GM12874 (cell line): ENCODE measurements around the gene PKN3.

Experiments
- CTCF ChIP-seq: IDR thresholded peaks from 2 replicates; pipeline ENCODE4 v1.5.1; 2011; ENCODE audit warnings: low read depth, mild to moderate bottlenecking, control low read depth, low read length, moderate library complexity; ENCODE audit not compliant: insufficient read depth

The PKN3 gene

DNA sequence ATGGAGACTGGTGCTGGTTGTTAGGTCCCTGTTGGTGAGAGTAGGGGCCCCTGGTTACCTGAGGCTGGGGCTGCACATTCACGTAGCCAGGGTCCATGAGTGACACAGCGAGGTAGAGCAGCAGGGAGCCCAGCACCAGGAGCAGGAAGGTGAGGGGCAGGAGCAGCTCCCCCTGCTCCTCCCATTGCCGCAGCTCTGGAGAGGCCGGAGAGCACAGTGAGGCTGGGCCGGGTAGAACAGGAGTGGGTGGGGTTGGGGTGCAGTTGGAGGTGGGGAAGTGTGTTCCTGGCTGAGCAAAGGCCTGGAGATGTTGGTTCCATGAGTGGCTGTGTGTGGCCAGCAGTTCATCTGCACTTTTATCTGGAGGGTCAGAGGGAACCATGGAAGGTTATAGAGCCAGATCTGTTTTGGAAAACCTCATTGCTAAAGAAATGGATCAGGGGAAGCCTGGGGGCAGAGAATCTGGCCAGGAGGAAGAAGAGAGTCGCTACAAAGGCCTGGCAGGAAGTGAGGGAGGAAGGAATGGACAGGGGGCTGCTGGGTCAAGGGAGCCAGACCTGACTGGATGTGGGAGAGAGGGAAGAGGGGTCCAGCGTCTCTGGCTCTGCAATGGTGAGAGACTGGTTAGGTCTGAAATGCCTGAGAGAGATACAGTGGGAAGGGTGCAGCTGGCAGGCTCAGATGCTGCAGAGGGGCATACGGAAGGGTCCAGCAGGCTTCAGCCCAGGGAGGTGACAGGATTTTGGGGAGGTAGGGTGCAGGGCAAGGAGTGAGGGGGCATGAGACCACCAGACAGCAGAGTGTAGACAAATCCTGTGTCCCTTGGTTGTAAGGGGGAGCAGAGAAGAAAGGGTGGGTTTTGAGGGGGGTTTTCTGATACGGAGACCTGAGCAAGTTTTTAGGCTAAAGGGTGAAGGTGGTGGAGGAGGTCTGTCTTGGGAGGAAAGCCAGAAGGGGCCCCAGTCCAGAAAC, 20.4 kb downstream of the PKN3 start:
- TF ChIP-seq CTCF: no peak

GRCh38 chr9:128723352-128723865, 21.1 kb downstream of the PKN3 start:
- no peak for TF ChIP-seq CTCF

DNA sequence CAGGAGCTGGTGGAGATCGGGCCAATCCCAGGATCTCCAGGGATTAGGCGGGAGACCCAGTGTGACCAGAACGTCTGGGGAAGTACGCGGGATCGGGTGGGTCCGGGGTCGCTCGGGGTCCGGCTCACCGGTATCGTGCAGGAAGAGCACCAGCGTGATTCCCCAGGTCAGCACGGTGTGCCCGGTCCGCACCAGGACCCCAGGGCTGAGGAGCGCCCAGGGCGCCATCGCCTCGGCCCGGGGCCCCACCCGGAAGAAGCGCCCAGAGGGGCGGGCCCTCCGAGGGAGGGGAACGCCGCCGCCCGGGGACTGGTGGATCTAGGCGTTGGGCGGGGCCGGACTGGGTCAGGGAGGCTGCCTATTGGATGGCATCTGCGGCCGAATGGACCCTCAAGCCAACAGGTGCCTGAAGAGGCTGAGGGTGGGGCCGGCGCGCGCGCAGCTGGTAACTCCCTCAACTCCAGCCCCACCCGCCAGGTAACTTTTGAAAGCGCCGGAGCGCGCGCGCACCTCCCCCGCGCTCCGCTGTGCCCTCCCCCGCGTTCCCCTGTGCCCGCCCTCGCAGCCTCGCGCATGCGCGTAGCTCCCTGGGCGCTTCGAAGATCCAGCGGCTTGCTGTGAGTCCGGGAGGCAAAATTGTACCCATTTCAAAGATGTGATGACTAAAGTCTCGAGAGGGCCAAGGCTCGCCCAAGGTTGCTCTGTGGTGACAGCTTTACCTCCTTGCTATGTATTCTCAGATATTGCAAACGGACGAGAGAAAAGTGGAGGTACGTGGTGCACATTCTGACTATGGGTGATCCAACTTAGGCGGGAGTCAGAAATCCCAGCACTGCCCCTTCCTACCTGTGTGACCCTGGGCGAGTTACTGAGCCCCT, 21.8 kb downstream of the PKN3 start, which contains the start of gene ZDHHC12:
Gene ZDHHC12 (minus strand): TSS at position 262 of the 878 bp plus-strand sequence. CDS start 34 bp downstream, at position 228.
- TF ChIP-seq CTCF: no peak

GRCh38 chr9:128724744-128725211, 22.5 kb downstream of the PKN3 start:
- TF ChIP-seq CTCF: 0 out of 2 replicates have a peak, but pooled peaks have one; percentile 4

GRCh38 chr9:128727640-128728248, 25.4 kb downstream of the PKN3 start:
- TF ChIP-seq CTCF: no peak

DNA sequence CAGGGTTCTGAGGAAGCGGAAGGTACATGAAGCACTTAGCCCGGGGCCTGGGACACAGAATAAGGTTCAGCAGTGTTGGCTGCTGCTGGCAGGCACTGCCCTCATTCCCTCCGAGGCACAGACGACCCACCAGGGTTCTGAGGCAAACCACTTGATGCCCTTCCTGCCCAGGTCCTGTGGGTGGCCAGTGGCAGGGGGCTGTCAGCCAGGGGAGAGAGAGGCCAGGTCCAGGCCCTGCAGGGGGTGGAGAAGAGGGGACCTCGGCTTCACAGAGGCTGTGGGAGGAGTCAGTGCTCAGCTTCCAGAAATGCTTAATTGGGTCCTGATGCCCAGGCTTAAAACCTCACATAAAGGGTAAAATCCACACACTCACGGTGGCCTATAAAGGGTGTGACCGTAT, 26.0 kb downstream of the PKN3 start:
- no peak for TF ChIP-seq CTCF
